WTC11 (cell line): Measurements from ENCODE around the gene MAP3K3. TPM values are rescaled to one million over a fixed set of nuclear protein-coding genes. Genes with fewer than 3 reads are reported as not detected.

Experiments
- ATAC-seq: fragments of 200-7000 bp; cut with Tn5 transposase; 2 replicates; pipeline ENCODE4 v1.10.0; 2021; ENCODE audit warnings: mild to moderate bottlenecking, moderate library complexity
- CTCF ChIA-PET: fragments of 300-600 bp; sonication (Branson Sonifier 250); formaldehyde crosslinking; loops from one replicate; lab custom pipeline; 2021; ENCODE audit warnings: antibody characterized with exemption; lab: Charles Lee
- POLR2A ChIA-PET: fragments of 350-600 bp; sonication (Branson Sonifier 250); formaldehyde crosslinking; loops from one replicate; lab custom pipeline; 2021; ENCODE audit warnings: antibody characterized with exemption; lab: Charles Lee
- DNase-seq: peaks from one replicate; pipeline ENCODE4 v3.0.0; 2021; ENCODE audit warnings: low spot score
- H3K27ac Mint-ChIP-seq: 2 replicates; pipeline ENCODE4 v1.8.0; 2021; ENCODE audit warnings: mixed read lengths
- H3K27me3 Mint-ChIP-seq: 2 replicates; pipeline ENCODE4 v1.8.0; 2021; ENCODE audit warnings: low read depth, mild to moderate bottlenecking, moderate library complexity, mixed read lengths
- H3K36me3 Mint-ChIP-seq: 2 replicates; pipeline ENCODE4 v1.8.0; 2021; ENCODE audit warnings: mixed read lengths
- H3K4me1 Mint-ChIP-seq: 2 replicates; pipeline ENCODE4 v1.8.0; 2022; ENCODE audit warnings: mixed read lengths
- H3K4me3 Mint-ChIP-seq: 2 replicates; pipeline ENCODE4 v1.8.0; 2021; ENCODE audit warnings: mild to moderate bottlenecking, moderate library complexity, mixed read lengths
- H3K9me3 Mint-ChIP-seq: 2 replicates; pipeline ENCODE4 v1.8.0; 2021; ENCODE audit warnings: mixed read lengths
- AR ChIP-seq: fragments of 250-450 bp; sonication (Bioruptor Pico); IDR thresholded peaks from 2 replicates; pipeline ENCODE4 v1.9.0; 2021; ENCODE audit warnings: mild to moderate bottlenecking
- ARID4B ChIP-seq: sonication (generic); formaldehyde crosslinking; IDR thresholded peaks from 2 replicates; pipeline ENCODE4 v1.8.0; 2023; ENCODE audit warnings: missing genetic modification reagents, mild to moderate bottlenecking, borderline replicate concordance
- ATF3 ChIP-seq: sonication (generic); formaldehyde crosslinking; conservative IDR thresholded peaks from 2 replicates; pipeline ENCODE4 v1.8.1; 2022; ENCODE audit warnings: mild to moderate bottlenecking, missing genetic modification reagents
- CBFB ChIP-seq: sonication (generic); formaldehyde crosslinking; IDR thresholded peaks from 2 replicates; pipeline ENCODE4 v1.8.1; 2022; ENCODE audit warnings: mild to moderate bottlenecking, low read depth, missing genetic modification reagents
- E2F1 ChIP-seq: sonication (generic); formaldehyde crosslinking; IDR thresholded peaks from 2 replicates; pipeline ENCODE4 v1.8.0; 2022; ENCODE audit warnings: mild to moderate bottlenecking, missing genetic modification reagents
- KAT7 ChIP-seq: sonication (generic); formaldehyde crosslinking; IDR thresholded peaks from 2 replicates; pipeline ENCODE4 v1.8.1; 2023; ENCODE audit warnings: missing genetic modification reagents, mild to moderate bottlenecking, borderline replicate concordance
- MXD4 ChIP-seq: fragments of 250-450 bp; sonication (Bioruptor Pico); IDR thresholded peaks from 2 replicates; pipeline ENCODE4 v1.8.0; 2021; ENCODE audit warnings: mild to moderate bottlenecking, moderate library complexity, borderline replicate concordance
- MYBL2 ChIP-seq: sonication (generic); formaldehyde crosslinking; IDR thresholded peaks from 2 replicates; pipeline ENCODE4 v1.8.1; 2023; ENCODE audit warnings: mild to moderate bottlenecking, moderate library complexity, missing genetic modification reagents
- NFYB ChIP-seq: sonication (generic); formaldehyde crosslinking; conservative IDR thresholded peaks from 2 replicates; pipeline ENCODE4 v1.8.0; 2022; ENCODE audit warnings: low read depth, missing genetic modification reagents
- NR3C1 ChIP-seq: sonication (generic); formaldehyde crosslinking; conservative IDR thresholded peaks from 2 replicates; pipeline ENCODE4 v1.8.1; 2023; ENCODE audit warnings: low read depth, mild to moderate bottlenecking, missing genetic modification reagents
- RORB ChIP-seq: fragments of 250-450 bp; sonication (Bioruptor Pico); IDR thresholded peaks from 2 replicates; pipeline ENCODE4 v1.9.0; 2021; ENCODE audit warnings: mild to moderate bottlenecking
- SMAD3 ChIP-seq: sonication (generic); formaldehyde crosslinking; IDR thresholded peaks from 2 replicates; pipeline ENCODE4 v1.8.0; 2022; ENCODE audit warnings: missing genetic modification reagents, mild to moderate bottlenecking, borderline replicate concordance
- USF2 ChIP-seq: sonication (generic); formaldehyde crosslinking; IDR thresholded peaks from 2 replicates; pipeline ENCODE4 v1.8.1; 2023; ENCODE audit warnings: mild to moderate bottlenecking, missing genetic modification reagents, moderate library complexity
- ZNF263 ChIP-seq: sonication (generic); formaldehyde crosslinking; IDR thresholded peaks from 2 replicates; pipeline ENCODE4 v1.8.1; 2022; ENCODE audit warnings: low read depth, mild to moderate bottlenecking, moderate library complexity, missing genetic modification reagents
- ZNF281 ChIP-seq: sonication (generic); formaldehyde crosslinking; IDR thresholded peaks from 2 replicates; pipeline ENCODE4 v1.8.0; 2023; ENCODE audit warnings: mild to moderate bottlenecking, missing genetic modification reagents
- ZNF317 ChIP-seq: sonication (generic); formaldehyde crosslinking; IDR thresholded peaks from 2 replicates; pipeline ENCODE4 v1.8.1; 2023; ENCODE audit warnings: low read depth, mild to moderate bottlenecking, moderate library complexity, missing genetic modification reagents, borderline replicate concordance
- total RNA-seq: library from RNA; stranded (reverse); gene quantifications from 3 replicates; pipeline ENCODE4 v1.2.3, GENCODE V29; 2021
- TF ChIP-seq, protein P1 (sequence below): sonication (generic); formaldehyde crosslinking; IDR thresholded peaks from 2 replicates; pipeline ENCODE4 v1.8.0; 2023; ENCODE audit warnings: missing genetic modification reagents

Gene MAP3K3
- total RNA-seq, 1 experiment from 2014 or later = 25.7 TPM

DNA sequence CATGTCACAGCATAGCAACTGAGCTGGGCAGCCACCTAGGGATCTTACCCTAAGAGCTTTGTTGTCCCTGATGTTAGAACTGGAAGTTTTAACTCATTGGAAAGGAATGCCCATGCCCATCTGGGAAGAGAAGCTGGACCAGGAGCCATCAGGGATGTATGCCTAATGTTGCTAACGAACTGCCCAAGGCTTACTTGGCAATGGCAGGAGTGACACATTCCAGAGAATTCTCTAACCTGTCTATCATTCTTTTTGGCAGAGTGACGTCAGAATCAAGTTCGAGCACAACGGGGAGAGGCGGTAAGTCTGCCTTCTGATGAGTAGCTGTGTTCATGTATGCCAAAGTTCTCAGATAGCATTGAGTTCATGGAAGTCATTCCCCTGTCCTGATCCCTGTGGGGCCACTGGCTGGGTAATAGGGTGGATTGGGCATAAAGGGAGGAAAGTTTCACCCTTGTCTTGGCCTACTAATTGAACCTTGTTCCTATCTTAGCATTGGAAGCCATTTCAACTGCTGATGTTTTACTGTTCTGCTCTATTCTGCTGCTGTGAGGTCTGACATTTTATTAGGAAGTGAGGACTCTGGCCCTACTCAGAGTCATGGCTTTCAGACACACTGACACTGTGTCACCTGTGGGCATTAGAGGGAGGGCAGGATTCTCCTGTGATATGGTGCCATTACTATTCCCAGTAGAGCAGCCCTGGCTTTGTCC, 23.7 kb downstream of the MAP3K3 start:
- CTCF ChIA-PET = interaction anchor here (2.1 kb wide), 1 partner anchor 210 kb away, joined by 7 read pairs; no protein-coding TSS in a partner anchor
- no peak for ATAC-seq
- H3K36me3 Mint-ChIP-seq = peaks cover 2% of the 10 kb centered on the region; the same call in 1 of the 2 replicates
- TF ChIP-seq USF2 (no peak), NR3C1 (no peak), E2F1 (CRISPR knock-in tag) (no peak), NFYB (no peak), ZNF263 (CRISPR knock-in tag) (no peak), ZNF281 (CRISPR knock-in tag) (no peak), ARID4B (no peak), RORB (CRISPR knock-in tag) (no peak), KAT7 (CRISPR knock-in tag) (no peak), MYBL2 (no peak), SMAD3 (CRISPR knock-in tag) (no peak), ATF3 (no peak), ZNF317 (no peak)
- TF ChIP-seq, protein P1, sequence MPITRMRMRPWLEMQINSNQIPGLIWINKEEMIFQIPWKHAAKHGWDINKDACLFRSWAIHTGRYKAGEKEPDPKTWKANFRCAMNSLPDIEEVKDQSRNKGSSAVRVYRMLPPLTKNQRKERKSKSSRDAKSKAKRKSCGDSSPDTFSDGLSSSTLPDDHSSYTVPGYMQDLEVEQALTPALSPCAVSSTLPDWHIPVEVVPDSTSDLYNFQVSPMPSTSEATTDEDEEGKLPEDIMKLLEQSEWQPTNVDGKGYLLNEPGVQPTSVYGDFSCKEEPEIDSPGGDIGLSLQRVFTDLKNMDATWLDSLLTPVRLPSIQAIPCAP (CRISPR knock-in tag) = no peak
- TF ChIP-seq, all 79 proteins: peak for 0
- Mint-ChIP-seq H3K27ac (no peak overlapping the region; the same call in 1 of the 2 replicates), H3K27me3 (no peaks in the 10 kb centered on the region), H3K9me3 (no peaks in the 10 kb centered on the region), H3K4me3 (no peak overlapping the region), H3K4me1 (peaks cover 19% of the 10 kb centered on the region)
- DNase-seq = no peak
- POLR2A ChIA-PET = no interaction called here

- no peaks in the 10 kb centered on the region for H3K9me3 Mint-ChIP-seq
- DNase-seq (no peak), ATAC-seq (no peak)
- H3K4me1 Mint-ChIP-seq = peaks cover 19% of the 10 kb centered on the region
- no peak overlapping the region for H3K4me3 Mint-ChIP-seq
- no peaks in the 10 kb centered on the region for H3K27me3 Mint-ChIP-seq
- peaks cover 2% of the 10 kb centered on the region; the same call in 1 of the 2 replicates for H3K36me3 Mint-ChIP-seq
- ChIA-PET CTCF (interaction anchor here (2.1 kb wide), 1 partner anchor 211 kb away, joined by 7 read pairs; no protein-coding TSS in a partner anchor), POLR2A (no interaction called here)
- H3K27ac Mint-ChIP-seq = no peak overlapping the region
- no peak for TF ChIP-seq AR (CRISPR knock-in tag)
- TF ChIP-seq CBFB (CRISPR knock-in tag) = no peak
- TF ChIP-seq MXD4 (CRISPR knock-in tag) = no peak
Measured at GRCh38 chr17:63646488-63646806, 24.2 kb downstream of the MAP3K3 start.
